Measurements from ENCODE around the gene BRMS1L.

GRCh38 chr14:35895256-35895655, 69.1 kb downstream of the BRMS1L start:
- TF ChIP-seq CTCF (IDR thresholded peaks at IDR 0.05): no peak
- TF ChIP-seq EP300 (IDR thresholded peaks at IDR 0.05): no peak
- TF ChIP-seq POLR2A (IDR thresholded peaks at IDR 0.05): no peak
